EL (cell line): ENCODE results near the gene CHP1.
"Not testable (repeated sequence)": the region's sequence is repeated elsewhere in the genome, so short reads cannot be mapped to it uniquely, and the experiment has no call there.

Experiments used
- DNase-seq: peaks from one replicate; pipeline ENCODE4 v3.0.0-alpha.2; 2016

The CHP1 gene

DNA sequence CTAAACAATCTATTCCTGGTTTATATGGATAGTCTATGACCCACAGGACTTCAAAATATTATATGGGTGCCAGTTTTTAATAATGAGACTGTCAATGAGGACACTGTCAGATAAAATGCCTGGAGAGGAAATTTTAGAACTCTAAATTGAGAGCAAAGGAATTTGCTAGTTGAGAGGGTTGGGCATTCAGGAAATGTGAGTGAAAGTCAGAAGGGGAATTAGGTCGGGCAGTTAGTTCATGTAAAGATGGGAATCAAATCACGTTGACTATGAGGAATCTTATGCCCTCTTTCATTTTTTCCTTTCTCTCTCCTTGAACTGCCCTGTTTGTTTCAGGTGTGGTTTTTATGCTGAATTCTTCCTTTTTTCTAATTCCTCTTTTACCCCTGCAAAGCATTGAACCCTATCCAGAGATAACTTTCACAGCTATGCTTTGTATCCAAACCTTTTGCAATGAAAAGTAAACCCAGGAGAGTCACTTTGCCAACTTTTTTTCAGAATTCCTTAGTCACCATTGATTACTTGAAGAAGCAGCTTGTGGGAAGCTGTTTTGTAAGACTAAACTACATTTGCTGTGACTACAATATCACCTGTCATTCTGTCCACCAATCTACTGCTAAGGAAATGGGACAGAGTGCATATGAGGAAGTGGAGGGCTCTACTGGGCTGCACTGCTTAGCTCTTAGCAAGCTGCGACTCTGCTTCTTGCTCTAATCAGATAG lies 27.8 kb downstream of the CHP1 start:
- DNase-seq = no peak

DNA sequence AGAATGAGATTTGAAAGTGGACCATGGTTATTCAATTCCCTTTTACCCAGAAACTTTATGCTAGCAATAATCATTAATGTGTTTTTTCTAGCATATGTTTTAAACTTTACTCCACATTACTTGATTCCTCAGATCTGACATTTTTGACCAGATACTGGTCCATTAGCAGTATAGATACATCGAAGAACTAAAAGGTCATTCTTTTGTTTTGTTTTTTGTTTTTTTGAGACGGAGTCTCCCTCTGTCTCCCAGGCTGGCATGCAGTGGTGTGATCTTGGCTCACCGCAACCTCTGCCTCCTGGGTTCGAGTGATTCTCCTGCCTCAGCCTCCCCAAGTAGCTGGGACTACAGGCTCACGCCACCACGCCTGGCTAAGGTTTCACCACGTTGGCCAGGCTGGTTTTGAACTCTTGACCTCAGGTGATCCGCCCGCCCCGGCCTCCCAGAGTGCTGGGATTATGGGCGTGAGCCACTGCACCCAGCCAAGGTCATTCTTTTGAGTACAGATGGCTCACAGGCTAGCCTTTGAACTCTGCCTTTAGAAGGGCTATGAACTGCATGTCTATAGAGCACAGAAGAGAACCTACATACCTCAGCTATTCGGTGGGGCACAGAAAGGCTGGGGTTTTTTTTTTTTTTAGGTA lies 28.6 kb downstream of the CHP1 start:
- DNase-seq = no peak

DNA sequence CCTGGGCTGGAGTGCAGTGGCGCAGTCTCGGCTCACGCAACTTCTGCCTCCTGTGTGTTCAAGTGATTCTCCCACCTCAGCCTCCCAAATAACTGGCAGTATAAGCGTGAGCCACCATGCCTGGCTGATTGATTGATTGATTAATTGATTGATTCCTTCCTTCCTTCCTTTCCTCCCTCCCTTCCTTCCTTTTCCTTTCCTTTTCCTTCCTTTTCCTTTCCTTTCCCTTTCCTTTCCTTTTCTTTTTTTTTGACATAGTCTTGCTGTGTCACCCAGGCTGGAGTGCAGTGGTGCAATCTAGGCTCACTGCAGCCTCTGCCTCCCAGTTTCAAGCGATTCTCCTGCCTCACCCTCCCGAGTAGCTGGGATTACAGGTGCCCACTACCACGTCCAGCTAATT lies 29.9 kb downstream of the CHP1 start:
- DNase-seq = not testable (repeated sequence)

DNA sequence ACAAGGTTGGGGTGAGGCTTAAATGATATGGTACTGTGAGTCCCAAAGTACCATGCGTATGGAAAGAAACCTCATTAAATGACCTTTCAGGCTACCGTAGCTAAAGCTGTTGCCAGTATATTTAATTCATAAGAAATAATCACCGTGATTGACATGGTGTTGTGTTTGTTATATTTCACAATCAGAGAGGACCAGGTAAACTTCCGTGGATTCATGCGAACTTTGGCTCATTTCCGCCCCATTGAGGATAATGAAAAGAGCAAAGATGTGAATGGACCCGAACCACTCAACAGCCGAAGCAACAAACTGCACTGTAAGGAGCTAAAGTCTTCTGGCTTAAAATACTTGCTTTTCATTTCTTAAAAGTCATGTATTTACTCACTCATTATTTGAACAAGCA lies 31.5 kb downstream of the CHP1 start:
- DNase-seq = no peak

DNA sequence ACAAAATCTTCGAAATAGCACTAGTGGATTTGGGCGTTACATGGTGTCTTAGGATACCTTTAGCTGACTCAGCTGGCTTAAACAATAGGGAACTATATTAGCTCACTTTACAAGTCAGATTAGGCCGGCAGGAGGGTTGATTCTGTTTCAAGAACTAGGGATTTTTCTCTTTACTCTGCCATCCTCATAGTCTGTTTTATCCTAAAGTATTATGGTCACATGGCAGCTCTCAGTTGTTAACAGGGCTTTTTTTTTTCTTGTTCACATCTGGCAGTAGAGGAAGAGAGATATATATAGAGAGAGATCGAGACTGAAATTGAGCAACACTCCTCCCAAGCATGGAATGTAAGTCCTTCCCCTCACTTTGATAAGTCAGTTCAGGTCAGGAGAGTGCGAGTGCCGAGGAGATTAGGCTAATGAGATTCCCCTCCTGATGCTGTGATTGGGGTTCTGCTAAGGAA lies 32.9 kb downstream of the CHP1 start:
- no peak for DNase-seq

DNA sequence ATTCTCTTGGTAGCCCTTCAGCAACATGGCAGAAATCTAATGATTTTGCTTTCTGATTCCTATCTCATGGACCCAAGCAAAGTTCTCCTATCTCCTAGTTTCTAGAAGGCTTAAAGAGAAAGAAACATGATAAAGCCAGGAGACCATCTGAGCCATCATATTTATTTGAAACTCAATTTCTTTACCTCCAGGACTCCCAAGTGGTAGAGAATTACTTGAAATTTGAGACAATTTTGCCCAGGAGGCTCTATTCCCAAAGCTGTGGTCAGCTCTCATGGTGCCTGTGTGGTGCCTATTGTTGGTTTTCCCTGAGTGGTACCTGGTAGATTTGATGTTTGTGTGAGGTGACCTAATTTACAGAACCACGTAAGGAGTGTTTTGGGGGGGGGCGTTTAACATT lies 38.8 kb downstream of the CHP1 start:
- DNase-seq = no peak

DNA sequence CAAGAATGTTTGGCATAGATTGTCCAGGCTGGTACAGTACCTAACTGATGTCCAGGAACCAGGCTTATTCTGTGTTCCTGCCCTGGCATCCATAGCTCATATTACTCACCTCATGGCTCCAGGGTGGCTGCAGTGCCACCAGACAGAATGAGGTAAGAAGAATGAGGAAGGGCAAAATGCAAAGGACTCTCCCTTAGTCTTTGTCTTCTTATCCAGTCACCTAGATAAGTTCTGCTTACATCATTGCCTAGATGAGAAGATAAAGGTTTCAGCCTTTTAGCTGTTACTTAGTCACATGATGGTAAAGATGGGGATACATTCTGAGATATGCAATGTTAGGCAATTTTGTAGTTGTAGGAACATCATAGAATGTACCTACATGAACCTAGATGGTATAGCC lies 45.8 kb downstream of the CHP1 start:
- no peak for DNase-seq

DNA sequence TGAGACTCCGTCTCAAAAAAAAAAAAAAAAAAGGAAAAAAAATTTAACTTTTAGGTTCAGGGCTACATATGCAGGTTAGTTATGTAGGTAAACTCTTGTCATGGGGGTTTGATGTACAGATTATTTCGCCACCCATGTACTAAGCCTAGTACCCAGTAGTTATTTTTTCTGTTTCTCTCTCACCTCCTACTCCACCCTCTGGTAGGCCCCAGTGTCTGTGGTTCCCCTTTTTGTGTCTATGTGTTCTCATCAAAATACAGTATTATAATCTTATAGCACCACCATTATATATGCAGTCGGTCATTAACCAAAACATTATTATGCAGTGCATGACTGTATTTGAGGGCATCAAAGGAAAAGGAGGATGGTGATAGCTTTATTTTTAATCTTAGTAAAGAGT lies 47.3 kb downstream of the CHP1 start:
- no peak for DNase-seq

DNA sequence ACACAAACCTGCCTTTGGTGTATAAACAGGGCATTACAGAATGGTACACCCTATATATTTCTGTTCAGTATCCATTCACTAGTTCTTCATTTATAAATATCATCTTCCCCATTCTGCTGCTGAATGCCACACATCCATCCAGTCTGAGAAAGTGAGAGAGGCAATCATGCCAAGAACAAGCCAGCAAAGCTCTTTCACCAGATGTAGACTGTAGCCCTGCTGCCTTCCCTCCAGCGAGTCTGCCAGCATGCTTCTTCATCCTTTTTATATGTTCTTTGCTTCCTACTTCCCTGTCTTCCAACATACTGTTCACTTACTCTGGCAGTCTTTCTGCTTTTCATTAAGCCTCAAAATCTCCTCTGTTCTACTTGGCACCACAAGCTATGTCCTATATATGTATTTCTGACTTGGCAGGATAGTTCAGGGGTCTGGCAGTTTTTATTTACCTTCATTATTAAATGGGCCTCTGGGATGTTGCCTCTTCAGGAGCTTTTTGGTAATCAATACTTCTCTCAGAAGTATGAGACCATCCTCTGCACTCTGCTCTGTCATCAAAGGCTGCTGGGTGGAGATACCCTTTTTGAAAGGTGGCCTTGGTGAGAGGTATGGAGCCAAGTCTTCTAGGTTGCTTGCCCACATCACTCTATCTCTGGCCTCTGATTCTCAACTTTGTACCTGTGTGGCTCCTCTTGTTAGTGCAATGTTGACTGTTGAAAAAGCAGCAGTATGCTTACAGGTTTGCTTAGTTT lies 48.6 kb downstream of the CHP1 start:
- DNase-seq = no peak

DNA sequence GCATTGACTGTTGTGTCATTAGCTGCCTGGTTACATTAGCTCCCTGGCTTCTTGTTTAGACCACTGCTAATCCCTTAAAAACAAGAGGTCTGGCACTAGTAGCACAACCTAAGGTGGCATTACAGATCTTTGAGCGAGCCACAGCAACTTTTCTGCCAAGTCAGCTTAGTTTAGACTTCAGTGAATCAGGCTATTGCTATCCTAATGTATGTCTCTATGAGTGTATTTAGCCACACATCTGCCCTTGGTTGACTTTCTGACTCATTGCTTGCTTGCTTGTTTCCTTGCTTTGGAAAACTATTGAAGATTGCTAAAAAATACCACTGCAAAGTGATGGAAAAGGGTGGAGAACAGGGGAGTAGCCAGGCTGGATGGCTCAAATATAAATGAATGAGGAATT lies 50.2 kb downstream of the CHP1 start:
- DNase-seq = peak; percentile 86

DNA sequence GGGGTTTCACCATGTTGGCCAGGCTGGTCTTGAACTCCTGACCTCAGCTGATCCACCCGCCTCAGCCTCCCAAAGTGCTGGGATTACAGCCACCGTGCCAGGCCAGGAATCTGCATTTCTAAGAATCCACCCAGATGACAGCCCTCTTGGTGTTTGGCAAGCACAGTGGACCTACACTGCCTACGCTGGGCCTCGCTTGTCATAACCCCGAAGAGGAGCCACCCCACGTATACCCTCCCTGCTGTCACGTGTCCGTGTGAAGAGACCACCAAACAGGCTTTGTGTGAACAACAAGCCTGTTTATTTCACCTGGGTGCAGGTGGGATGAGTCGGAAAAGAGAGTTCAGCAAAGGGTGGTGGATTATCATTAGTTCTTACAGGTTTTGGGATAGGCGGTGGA lies 51.4 kb downstream of the CHP1 start:
- not testable (repeated sequence) for DNase-seq

DNA sequence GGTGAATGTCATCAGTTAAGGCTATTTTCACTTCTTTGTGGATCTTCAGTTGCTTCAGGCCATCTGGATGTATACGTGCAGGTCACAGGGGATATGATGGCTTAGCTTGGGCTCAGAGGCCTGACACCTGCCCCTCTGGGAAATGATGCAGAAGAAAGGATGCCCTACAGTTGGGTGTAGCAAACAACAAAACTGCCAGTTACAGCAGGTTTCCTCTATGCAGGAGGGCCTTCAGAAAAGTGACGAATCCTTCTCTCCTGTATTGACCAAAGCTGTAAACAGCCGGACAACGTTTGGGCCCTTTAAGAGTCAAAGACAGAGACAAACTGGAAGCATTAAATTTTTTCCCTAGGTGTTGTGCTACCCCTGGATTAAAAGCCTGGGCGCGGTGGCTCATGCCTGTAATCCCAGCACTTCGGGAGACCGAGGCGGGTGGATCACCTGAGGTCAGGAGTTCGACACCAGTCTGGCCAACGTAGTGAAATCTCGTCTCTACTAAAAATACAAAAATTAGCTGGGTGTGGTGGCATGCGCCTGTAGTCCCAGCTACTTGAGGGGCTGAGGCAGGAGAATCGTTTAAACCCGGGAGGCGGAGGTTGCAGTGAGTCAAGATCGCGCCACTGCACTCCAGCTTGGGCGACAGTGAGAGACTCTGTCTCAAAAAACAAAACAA lies 52.0 kb downstream of the CHP1 start:
- DNase-seq = not testable (repeated sequence)

DNA sequence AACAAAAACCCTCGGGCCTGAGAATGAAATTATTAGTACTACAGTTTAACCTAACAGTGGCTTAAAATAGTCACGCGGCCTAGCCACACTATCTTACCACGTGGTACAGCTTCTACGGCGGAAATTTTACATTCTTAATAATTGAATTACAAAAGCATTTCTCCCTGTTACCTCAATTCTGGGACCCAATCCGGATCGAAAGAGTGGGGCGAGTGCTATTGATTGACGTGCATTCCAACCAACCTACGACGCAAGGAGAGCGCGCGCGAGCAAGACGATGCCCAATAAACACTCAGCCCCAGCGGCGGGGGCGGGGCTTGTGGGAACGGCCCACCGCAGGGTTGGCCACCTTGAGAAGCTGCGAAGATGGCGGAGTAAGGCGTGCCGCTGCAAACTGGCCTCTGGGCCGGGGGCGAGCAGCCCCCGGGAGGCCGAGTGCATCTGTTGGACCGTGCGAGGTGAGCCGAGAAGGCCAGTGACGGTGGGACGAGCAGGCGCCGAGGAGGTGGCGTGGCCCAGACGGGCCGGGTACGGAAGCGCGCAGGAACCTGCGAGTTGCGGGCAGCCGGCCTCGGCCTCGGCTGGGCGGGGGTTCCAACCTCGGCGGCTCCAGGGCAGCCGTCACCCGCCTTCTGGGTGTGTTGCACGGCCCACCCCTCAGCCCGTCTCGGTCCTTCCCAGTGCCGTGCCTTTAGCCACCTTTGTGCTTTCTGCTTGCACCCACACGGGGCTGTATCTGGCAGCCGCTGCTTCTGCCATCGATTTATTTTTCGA lies 52.8 kb downstream of the CHP1 start:
- DNase-seq = peak; percentile 99

DNA sequence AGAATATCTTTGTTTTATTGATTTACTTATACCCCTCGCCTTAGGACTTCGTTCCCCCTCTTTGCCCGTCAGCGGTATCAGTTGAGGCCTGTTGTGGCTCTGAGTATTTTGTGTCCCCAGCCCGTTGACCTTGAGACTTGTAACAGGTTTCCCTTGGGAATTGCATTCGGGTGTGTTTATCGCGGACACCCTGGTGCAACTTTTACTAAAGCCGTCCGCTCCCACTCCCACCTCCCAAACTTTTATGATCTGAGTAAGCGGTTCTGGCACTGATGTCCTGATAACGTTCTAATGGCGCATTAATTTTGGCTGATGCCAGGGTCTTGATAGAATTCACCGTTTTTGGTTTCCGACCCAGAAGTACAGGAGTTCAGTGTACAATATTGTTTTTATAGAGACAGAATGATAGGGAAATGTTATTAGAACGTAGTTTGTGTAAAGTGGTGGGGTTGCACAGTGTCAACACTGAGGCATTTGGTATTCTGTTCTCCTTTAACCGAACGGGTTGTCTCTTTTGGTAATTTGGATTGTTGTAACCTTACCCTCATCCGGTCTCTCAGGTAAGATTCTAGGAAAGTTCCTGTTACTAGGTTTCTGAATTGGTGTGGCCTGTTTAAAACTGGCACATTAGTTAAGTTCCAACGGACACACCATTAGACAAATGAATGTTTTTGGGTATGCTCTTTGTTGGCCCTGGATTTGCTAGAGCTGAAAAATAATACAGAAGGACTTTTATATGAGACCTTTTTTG lies 53.5 kb downstream of the CHP1 start:
- DNase-seq = peak; percentile 24

DNA sequence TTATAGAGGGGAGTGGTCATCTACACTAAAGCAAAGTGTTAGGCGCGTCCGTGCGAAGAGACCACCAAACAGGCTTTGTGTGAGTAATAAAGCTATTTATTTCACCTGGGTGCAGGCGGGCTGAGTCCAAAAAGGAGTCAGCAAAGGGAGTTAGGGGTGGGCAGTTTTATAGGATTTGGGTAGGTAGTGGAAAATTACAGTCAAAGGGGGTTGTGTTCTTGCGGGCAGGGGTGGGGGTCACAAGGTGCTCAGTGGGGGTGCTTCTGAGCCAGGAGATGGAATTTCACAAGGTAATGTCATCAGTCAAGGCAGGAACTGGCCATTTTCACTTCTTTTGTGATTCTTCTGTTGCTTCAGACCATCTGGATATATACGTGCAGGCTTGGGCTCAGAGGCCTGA lies 54.2 kb downstream of the CHP1 start:
- DNase-seq = no peak

DNA sequence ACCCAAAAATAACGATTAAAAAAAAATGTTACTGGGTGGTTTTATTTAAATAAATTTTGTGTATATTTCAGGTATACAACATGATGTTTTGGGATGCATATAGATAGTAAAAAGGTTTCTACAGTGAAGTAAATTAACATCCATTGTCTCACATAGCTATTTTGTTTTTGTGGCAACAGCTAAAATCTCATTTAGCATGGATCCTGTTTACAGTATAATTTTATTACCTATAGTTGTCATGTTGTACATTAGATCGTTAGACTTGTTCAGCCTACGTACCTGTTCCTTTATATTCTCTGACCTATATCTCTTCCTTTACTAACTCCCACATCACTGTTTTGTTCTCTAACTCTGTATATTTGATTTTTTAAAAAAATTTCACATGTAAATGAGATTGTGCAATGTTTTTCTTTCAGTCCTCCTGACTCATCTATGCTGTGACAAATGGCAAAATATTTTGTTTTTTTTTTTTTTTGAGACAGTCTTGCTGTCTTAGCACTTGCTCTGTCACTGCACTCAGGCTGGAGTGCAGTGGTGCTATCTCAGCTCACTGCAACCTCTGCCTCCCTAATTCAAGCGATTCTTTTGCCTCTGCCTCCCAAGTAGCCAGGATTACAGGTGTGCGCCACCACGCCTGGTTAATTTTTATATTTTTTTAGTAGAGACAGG lies 55.7 kb downstream of the CHP1 start:
- DNase-seq = peak; percentile 51

DNA sequence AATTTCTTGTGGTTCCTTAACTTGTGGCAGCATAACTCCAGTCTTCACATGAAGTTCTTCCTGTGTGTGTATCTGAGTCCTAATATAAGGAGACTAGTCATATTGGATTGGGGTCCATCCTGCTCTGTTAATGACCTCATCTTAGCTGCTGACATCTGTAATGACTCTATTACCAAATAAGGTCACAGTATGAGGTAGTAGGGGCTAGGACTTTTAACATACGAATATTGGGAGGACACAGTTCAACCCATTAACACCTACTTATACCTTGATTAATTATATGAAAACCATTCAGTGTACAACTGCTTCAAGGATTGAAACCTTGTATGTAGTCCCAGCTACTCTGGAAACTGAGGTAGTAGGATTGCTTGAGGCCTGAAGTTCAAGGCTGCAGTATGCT lies 57.4 kb downstream of the CHP1 start:
- DNase-seq = no peak

DNA sequence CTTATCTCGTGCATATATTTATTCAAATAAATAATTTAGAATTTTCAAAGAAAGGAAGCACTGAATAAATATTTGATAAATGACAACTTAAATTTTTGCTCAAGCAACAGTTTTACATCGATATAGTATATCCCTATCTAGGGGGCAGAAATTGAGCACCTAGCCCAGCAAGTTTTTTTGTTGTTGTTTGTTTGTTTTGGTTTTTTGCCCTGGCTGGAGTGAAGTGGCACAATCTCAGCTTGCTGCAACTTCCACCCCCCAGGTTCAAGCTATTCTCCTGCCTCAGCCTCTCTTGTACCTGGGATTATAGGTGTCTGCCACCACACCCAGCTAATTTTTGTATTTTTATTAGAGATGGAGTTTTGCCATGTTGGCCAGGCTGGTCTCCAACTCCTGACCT lies 58.9 kb downstream of the CHP1 start:
- DNase-seq = no peak

DNA sequence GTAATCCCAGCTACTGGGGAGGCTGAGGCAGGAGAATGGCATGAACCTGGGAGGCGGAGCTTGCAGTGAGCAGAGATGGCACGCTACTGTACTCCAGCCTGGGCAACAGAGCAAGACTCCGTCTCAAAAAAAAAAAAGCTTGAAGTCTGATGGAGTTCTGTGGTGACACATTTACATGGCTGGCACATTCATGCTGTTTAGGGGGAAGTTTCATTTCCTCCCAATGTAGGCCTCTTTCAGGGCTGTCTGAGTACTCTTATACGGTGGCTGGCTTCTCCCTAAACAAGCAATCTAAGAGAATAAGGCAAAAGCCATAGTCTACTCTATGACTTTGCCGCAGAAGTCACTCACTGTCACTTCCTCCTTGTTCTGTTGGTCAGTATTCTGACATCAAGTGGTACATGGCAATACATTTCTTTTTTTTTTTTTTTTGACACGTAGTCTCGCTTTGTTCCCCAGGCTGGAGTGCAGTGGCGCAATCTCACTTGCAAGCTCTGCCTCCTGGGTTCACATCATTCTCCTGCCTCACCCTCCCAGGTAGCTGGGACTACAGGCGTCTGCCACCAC lies 60.1 kb downstream of the CHP1 start:
- no peak for DNase-seq

DNA sequence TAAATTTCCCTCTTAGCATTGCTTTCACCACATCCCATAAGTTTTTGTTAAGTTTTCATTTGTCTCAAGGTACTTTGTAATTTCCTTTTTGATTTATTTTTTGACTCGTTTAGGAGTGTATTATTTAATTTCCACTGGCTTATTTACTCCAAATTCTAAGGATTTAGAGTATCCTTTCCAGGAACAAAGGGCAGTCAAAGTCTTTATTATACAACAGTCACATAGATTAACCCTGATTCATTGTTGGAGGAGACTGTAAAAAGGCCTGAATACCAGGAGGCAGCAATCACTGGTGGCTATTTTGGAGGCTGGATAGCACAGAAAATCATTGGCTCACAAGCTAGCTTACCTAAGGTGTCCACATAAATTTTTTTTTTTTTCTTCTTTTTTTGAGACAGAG lies 61.5 kb downstream of the CHP1 start:
- DNase-seq = no peak

DNA sequence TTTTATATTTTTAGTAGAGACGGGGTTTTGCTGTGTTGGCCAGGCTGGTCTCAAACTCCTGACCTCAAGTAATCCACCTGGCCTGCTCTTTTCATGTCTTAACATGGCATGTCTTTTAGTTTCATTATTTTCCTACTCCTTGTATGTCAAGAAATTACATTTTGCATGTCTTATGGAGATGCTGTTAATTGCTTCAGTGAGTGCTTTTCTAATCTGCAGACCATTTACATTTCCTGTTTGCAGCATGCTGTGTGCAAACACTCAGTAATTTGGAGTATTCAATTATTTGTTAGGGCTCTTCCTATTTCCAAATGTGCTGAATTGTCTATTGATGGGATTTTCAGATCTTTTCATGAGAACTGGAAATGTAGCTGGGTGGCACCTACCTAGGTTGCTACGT lies 70.1 kb downstream of the CHP1 start:
- not testable (repeated sequence) for DNase-seq
